Pericardium fibroblast (primary cell): ENCODE measurements around the gene RINL. TPM values are rescaled to one million over a fixed set of nuclear protein-coding genes. Genes with fewer than 3 reads are reported as not detected.

ENCODE experiments used
- total RNA-seq: library from RNA; depleted of rRNA; stranded (reverse); fragments of >200 nt; gene quantifications from 2 replicates; pipeline ENCODE4 v1.2.3, GENCODE V29; 2015

Gene RINL, protein sequence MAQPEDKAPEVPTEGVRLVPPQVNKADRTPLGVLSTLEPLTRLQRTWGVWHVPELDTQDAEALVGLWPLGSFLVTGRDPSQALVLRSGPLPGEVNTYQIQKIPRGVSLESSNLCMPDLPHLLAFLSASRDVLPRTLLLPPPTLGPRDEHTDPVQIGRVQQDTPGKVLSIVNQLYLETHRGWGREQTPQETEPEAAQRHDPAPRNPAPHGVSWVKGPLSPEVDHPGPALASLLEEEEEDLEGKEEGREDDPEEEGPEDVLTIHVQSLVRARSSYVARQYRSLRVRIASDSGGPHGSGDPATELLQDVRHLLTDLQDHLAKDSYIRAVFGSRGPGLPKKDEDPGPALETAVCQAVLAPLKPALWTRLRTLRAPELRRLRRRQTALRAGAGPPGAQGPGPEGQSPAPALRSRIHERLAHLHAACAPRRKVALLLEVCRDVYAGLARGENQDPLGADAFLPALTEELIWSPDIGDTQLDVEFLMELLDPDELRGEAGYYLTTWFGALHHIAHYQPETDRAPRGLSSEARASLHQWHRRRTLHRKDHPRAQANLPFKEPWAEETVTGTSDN
- 1.5 and 1.7 TPM in 2 replicates for total RNA-seq

DNA sequence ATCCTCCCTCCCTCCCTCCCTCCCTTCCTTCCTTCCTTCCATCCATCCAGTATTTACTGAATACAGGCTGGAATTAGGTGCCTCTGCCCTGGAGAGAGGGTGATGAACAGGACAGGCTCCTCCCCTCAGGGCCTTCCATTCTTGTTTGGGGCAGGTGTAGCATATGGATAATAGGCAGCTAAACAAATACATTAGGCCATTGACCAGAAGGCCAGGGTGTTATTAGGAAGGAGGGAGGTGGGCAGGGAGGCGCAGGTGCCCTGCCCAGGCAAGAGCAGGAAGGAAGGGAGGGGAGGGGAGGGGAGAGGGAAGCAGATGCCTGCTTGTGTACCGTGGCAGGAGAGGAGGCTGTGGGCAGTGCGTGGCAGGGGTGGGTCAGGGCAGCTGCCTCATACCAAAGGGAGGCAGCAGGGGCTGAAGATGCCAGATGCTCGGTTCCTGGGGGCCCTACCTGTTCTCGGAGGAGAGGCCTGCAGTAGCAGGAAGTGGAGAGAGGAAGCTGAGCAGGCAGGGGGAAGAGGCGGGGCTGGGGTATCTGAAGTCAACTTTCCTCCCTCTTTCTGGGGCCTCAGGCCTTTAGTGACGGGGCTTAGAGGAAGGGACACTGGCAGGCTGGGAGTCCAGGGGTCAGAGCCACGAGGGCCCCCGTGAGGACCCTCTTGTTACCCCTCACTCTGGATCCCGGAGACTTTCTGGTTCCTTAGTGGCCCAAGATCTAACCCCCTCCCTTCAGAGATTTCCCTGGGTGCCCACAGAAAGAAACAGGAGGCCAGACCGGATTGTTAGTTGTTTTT, at the start of gene RINL:
Gene RINL, minus strand, starts transcription at position 495 of the 794 bp plus-strand sequence. CDS start 1,533 bp downstream, outside the sequence.

GRCh38 chr19:38899447-38900201, 21.5 kb upstream of the RINL start, which contains the start of the genes NFKBIB and SIRT2:
Gene NFKBIB, plus strand, starts transcription at chr19:38899969. Its CDS starts 64 bp downstream, at chr19:38900033.
Gene SIRT2, minus strand, starts transcription at chr19:38899618. Its CDS starts 97 bp downstream, at chr19:38899521.

DNA sequence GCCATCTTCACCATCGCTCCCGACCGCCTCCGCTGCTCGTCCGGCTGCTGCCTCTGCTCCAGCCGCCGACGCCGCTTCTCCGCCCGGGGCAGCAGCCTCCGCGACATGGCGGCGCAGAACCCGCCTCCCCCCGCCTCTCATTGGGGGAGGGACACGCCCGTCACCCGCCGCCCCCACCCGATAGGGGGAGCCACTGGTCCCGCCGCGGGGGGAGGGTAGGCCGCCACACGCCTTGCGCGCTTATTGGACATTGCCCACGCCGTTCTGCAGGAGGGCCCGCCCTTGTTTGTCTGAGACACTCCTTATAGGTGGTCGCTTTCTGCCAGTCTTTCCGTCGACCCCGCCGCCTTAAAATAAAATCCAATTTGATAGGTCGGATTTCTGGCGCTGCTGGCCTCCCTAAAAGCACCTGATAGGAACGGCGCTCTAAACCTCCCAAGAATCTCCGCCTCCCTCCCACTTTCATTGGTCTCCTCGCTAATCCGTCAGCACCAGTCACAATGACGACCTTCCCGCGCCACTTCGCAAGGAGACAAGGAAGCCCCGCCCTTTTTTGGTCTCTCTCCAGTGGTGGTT, 28.1 kb downstream of the RINL start, which contains the start of gene HNRNPL:
Gene HNRNPL, minus strand, starts transcription at position 127 of the 576 bp plus-strand sequence. Its CDS starts 20 bp downstream, at position 107.

Other genes starting within 250 kb of the RINL start
- gene ACTN4, start 230.6 kb downstream of the RINL start, total RNA-seq = 129 and 263 TPM in 2 replicates
- gene CAPN12, start 133.8 kb downstream of the RINL start, total RNA-seq = 0.12 TPM in 1 of 2 replicates, not detected in the other
- not detected in 2 replicates for gene LGALS7, start 104.8 kb downstream of the RINL start, total RNA-seq
- not detected in 2 replicates for gene LGALS7B, start 89.1 kb downstream of the RINL start, total RNA-seq
- gene LGALS4, start 65.3 kb downstream of the RINL start, total RNA-seq = 0.09 TPM in 1 of 2 replicates, not detected in the other
- gene ECH1, start 46.5 kb downstream of the RINL start, total RNA-seq = 56.6 and 64.7 TPM in 2 replicates
- gene HNRNPL, start 28.3 kb downstream of the RINL start, total RNA-seq = 144 and 168 TPM in 2 replicates
- gene SIRT2, start 21.3 kb upstream of the RINL start, total RNA-seq = 78.3 and 82.9 TPM in 2 replicates
- 12.3 and 14.4 TPM in 2 replicates for gene NFKBIB, start 21.7 kb upstream of the RINL start, total RNA-seq
- not detected in 2 replicates for gene CCER2, start 33.9 kb upstream of the RINL start, total RNA-seq
- 27.0 and 32.9 TPM in 2 replicates for gene SARS2, start 52.5 kb upstream of the RINL start, total RNA-seq
- 47.1 and 50.9 TPM in 2 replicates for gene MRPS12, start 52.7 kb upstream of the RINL start, total RNA-seq
- 42.8 and 55.4 TPM in 2 replicates for gene FBXO17, start 97.5 kb upstream of the RINL start, total RNA-seq
- 1.5 and 4.6 TPM in 2 replicates for gene FBXO27, start 154.3 kb upstream of the RINL start, total RNA-seq
- not detected in 2 replicates for gene ACP7, start 206.1 kb upstream of the RINL start, total RNA-seq
- 8.2 and 9.0 TPM in 2 replicates for gene PAK4, start 247.5 kb upstream of the RINL start, total RNA-seq